AG10803 (cell line): ENCODE data around the gene MAPK13.
"Not testable (repeated sequence)": the region's sequence is repeated elsewhere in the genome, so short reads cannot be mapped to it uniquely, and the experiment has no call there.

Source experiments
- DNase-seq: peaks from one replicate; pipeline ENCODE4 v3.0.0; 2010; ENCODE audit warnings: low read depth
- H3K4me3 ChIP-seq: 2 replicates; pipeline ENCODE4 v1.5.1; 2011; ENCODE audit warnings: mild to moderate bottlenecking, low read length, control low read depth
- TF ChIP-seq, protein P1 (sequence below): conservative IDR thresholded peaks from 2 replicates; pipeline ENCODE4 v1.5.1; 2011; ENCODE audit warnings: mild to moderate bottlenecking, low read length, control low read depth, inconsistent platforms

MAPK13 gene

GRCh38 chr6:36123270-36124139 is 6.8 kb upstream of the MAPK13 start:
- peak; percentile 74 for DNase-seq
- TF ChIP-seq, protein P1, sequence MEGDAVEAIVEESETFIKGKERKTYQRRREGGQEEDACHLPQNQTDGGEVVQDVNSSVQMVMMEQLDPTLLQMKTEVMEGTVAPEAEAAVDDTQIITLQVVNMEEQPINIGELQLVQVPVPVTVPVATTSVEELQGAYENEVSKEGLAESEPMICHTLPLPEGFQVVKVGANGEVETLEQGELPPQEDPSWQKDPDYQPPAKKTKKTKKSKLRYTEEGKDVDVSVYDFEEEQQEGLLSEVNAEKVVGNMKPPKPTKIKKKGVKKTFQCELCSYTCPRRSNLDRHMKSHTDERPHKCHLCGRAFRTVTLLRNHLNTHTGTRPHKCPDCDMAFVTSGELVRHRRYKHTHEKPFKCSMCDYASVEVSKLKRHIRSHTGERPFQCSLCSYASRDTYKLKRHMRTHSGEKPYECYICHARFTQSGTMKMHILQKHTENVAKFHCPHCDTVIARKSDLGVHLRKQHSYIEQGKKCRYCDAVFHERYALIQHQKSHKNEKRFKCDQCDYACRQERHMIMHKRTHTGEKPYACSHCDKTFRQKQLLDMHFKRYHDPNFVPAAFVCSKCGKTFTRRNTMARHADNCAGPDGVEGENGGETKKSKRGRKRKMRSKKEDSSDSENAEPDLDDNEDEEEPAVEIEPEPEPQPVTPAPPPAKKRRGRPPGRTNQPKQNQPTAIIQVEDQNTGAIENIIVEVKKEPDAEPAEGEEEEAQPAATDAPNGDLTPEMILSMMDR, result peak; percentile 76
- H3K4me3 ChIP-seq, result no peak overlapping the region

GRCh38 chr6:36124346-36124745 is 6.0 kb upstream of the MAPK13 start:
- not testable (repeated sequence) for H3K4me3 ChIP-seq

GRCh38 chr6:36124881-36125280 is 5.4 kb upstream of the MAPK13 start:
- TF ChIP-seq, protein P1, result no peak
- DNase-seq, result no peak
- H3K4me3 ChIP-seq, result no peak overlapping the region

More at GRCh38 chr6:36124346-36124745, 6.0 kb upstream of the MAPK13 start:
- not testable (repeated sequence) for DNase-seq

- TF ChIP-seq, protein P1, result no peak
- no peak for DNase-seq
- H3K4me3 ChIP-seq, result no peak overlapping the region
Observed at GRCh38 chr6:36125575-36125974, 4.7 kb upstream of the MAPK13 start.

DNA sequence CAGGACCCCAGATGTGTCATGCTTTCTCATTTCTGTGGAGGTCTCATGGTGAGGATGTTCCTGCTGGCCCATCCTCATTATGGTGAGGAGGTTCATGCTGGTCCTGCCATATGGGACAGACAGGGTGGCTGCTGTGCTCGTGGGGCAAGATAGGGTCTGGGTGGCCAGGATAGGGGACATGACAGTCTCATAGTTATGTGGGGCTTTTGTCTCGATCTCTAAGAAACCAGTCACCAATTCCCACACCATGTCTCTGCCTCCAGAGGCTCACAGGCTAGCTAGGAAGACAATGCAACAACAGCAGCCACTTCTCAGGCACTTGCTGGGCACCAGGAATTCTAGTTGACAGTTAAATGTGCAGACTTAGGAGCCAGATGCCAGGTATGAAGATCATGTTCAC is 4.2 kb upstream of the MAPK13 start:
- DNase-seq, result no peak
- TF ChIP-seq, protein P1, result no peak
- H3K4me3 ChIP-seq, result no peak overlapping the region

DNA sequence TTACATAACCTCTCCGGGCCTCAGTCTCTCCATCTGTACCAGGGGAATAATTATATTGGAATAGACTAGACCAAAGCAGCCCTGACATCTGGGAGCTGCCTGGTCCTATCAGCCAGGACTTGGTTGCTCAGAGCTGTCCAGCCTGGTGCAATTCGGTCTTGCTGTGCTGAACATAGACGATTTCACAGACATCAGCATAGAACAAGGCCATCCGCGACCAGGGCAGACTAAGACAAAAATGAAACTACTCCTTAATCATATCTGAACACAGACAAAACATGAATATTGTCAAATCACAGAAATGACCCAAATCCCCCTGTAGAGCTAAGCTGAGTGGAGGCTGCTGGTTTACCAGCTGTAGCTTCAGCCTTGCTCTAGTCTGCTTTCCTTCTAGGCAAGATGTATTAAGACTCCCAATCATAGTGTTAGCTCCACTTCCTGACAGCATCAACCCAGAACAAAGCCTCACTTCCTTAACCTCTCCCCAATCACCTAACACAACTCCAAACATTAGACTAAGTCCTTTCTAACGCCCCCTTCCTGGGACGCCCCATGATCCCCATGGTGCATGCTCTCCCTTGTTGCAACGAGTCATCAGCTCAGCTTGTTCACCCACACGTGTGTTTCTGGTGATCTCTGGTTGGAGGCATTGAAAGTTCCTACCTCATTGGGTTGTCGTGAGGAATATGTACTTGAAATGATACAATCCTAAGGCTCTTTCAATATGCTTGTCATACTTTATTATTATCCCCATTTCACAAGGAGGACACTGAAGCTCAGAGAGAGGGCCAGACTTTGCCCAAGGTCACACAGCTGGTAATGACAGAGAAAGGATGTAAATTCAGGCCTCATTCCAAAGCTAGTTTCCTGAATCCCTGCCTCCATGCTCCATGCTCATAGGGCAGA is 3.5 kb upstream of the MAPK13 start:
- TF ChIP-seq, protein P1, result no peak
- DNase-seq, result peak; percentile 16
- no peak overlapping the region for H3K4me3 ChIP-seq

DNA sequence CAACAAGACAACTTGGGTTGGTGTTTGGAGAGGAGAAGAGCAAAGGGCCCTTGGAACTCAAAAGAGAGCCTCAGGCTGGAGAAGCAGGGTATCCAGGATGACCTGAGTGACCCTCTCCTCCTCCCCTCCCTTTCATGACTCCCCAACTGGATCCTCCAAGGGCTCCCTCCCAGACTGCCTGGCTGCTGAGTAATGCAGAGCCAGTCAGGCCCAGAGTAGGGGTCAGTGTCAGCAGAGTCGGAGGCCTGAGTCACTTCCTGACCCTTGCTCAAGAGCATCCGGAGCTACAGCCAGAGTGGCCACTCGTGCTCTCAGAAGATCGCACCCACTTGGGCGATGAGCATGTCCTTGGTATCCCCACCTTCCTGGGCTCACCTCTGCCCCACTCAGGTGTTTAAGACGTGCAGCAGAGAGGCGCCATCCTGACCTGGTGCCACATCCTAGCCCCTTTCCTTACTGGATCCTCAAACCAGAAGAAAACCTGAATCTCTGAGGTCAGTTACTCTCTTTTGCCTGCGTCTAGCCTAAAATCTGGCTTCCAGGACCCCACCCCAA is 2.8 kb upstream of the MAPK13 start:
- peak; percentile 79 for DNase-seq
- H3K4me3 ChIP-seq, result no peak overlapping the region
- TF ChIP-seq, protein P1, result no peak
